Thoracic aorta (tissue), 2 donors: Measurements from ENCODE around the gene NKX3-2. TPM values are rescaled to one million over a fixed set of nuclear protein-coding genes. Genes with fewer than 3 reads are reported as not detected.

Experiments
- ATAC-seq: fragments of 150-250 bp; one replicate; pipeline ENCODE4 v1.8.0; 2017; ENCODE audit warnings: low read depth; ENCODE audit not compliant: insufficient number of reproducible peaks, low FRiP score
- DNase-seq: peaks from one replicate; pipeline ENCODE4 v3.0.0-alpha.2; 2020; ENCODE audit warnings: low spot score
- H3K27ac ChIP-seq, 2 donors: fragments of 200-600 bp; sonication (generic); 1 replicate in 1 of 2; 2 replicates in 1 of 2; pipeline ENCODE4 v1.5.1; 2016; ENCODE audit warnings: mild to moderate bottlenecking in 2 of 2, moderate library complexity in 2 of 2
- H3K27me3 ChIP-seq: fragments of 200-600 bp; sonication (generic); replicated peaks from 2 replicates; pipeline ENCODE4 v1.6.0; 2016; ENCODE audit warnings: mild to moderate bottlenecking; ENCODE audit not compliant: insufficient read depth
- H3K36me3 ChIP-seq: fragments of 200-600 bp; sonication (generic); one replicate; pipeline ENCODE4 v1.5.1; 2016
- H3K4me1 ChIP-seq, 2 donors: fragments of 200-600 bp; sonication (generic); 1 replicate in 1 of 2; 2 replicates in 1 of 2; pipeline versions ENCODE4 v1.5.1 to v1.6.0; 2016; ENCODE audit warnings: low read depth in 2 of 2, mild to moderate bottlenecking in 1 of 2; ENCODE audit not compliant: control insufficient read depth in 1 of 2
- H3K4me3 ChIP-seq: fragments of 200-600 bp; sonication (generic); 2 replicates; pipeline ENCODE4 v1.5.1; 2016; ENCODE audit warnings: mild to moderate bottlenecking
- H3K9me3 ChIP-seq: fragments of 200-600 bp; sonication (generic); 2 replicates; pipeline ENCODE4 v1.5.1; 2016
- total RNA-seq, 2 donors: library from RNA; depleted of rRNA; stranded (reverse); fragments of >200 nt; gene quantifications; one replicate each; pipeline versions ENCODE4 v1.1.0 to v1.2.3, GENCODE V29; 2016
- TF ChIP-seq, protein P1 (sequence below): fragments of 200-600 bp; sonication (generic); IDR thresholded peaks from one replicate; pipeline ENCODE4 v1.5.1; 2019; ENCODE audit warnings: antibody characterized with exemption

Gene NKX3-2
- total RNA-seq, 2 donors from 2014 or later: 0.28 TPM; not detected in 1

DNA sequence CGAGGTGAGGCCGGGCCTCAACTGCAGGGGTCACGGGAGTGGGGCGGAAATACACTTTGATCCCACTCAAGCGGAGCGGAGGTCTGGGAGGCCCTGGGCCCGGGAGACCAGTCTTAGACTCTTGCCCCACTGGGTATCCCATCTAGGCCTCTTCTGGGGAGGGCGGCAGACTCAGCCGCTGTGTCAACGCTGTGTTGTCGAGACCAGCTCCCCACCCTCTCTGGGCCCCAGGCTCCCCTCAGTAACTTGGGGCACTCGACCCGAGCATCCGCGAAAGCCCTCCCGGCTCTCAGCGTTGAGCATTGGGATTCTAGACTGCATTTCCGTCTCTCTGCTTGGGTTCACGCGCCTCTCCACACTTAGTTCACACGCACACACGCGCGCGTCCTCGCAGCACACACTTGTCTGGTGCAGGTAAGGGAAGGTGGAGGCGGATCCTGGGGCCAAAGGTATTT is 1.7 kb downstream of the NKX3-2 start:
- Histone ChIP-seq H3K27ac (no peak overlapping the region), H3K9me3 (no peaks in the 10 kb centered on the region), H3K36me3 (no peaks in the 10 kb centered on the region), H3K4me3 (peak overlapping the region; percentile 50), H3K27me3 (peaks cover 56% of the 10 kb centered on the region), H3K4me1 (peaks cover 33 to 45% of the 10 kb centered on the region in 2 donors)
- ATAC-seq (no peak), DNase-seq (no peak)
- TF ChIP-seq, protein P1, sequence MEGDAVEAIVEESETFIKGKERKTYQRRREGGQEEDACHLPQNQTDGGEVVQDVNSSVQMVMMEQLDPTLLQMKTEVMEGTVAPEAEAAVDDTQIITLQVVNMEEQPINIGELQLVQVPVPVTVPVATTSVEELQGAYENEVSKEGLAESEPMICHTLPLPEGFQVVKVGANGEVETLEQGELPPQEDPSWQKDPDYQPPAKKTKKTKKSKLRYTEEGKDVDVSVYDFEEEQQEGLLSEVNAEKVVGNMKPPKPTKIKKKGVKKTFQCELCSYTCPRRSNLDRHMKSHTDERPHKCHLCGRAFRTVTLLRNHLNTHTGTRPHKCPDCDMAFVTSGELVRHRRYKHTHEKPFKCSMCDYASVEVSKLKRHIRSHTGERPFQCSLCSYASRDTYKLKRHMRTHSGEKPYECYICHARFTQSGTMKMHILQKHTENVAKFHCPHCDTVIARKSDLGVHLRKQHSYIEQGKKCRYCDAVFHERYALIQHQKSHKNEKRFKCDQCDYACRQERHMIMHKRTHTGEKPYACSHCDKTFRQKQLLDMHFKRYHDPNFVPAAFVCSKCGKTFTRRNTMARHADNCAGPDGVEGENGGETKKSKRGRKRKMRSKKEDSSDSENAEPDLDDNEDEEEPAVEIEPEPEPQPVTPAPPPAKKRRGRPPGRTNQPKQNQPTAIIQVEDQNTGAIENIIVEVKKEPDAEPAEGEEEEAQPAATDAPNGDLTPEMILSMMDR: no peak

DNA sequence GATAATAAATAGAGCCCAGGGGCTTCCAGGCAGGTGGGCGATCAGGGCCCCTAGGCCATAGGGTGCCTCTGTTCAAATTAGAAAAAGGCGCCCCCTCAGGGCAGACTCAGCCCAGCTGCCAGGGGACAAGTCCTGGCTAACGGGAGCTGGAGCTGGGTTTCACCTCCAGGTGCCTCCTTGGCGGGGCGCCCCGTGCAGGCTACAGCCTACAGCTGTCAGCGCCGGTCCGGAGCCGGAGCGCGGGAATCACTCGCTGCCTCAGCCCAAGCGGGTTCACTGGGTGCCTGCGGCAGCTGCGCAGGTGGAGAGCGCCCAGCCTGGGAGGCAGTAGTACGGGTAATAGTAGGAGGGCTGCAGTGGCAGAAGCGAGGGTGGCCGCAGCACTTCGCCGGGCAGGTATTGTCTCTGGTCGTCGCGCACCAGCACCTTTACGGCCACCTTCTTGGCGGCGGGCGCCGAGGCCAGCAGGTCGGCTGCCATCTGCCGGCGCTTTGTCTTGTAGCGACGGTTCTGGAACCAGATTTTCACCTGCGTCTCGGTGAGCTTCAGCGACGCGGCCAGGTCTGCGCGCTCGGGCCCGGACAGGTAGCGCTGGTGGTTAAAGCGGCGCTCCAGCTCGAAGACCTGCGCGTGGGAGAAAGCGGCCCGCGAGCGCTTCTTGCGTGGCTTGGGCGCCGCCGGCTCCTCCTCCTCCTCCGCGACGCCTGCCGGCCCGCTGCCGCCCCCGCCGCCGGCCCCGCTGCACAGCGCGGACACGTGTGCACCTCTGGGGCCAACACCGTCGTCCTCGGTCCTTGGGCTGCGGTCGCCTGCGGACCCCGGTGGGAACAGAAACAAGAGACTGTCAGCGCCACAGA is 2.4 kb downstream of the NKX3-2 start:
- peaks cover 27 to 38% of the 10 kb centered on the region in 2 donors for H3K4me1 ChIP-seq
- no peak overlapping the region for H3K27ac ChIP-seq
- peak overlapping the region; percentile 50 for H3K4me3 ChIP-seq
- ATAC-seq (no peak), DNase-seq (no peak)
- H3K9me3 ChIP-seq: no peaks in the 10 kb centered on the region
- H3K27me3 ChIP-seq: peaks cover 62% of the 10 kb centered on the region
- TF ChIP-seq, protein P1: no peak
- no peaks in the 10 kb centered on the region for H3K36me3 ChIP-seq

DNA sequence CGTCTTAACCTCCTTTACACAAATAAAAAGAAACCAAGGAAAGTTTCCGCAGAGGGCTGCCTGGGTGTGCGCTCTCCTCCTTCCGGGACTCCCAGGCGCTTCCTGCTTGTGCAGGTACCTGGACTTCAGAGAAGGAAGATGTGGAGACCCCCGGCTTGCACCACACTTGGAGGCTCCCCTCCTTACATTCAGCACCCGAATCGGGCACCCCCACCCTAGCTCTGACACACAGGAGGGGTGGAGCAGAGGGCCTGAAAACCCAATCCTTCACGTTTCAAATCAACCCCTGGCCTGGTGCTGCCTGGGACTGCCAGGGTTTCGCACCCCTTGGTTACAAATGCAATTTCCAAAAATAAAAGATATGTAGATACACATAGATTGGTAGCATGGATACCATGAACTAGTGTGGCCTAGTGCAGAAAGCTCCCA is 3.1 kb downstream of the NKX3-2 start:
- ATAC-seq (no peak), DNase-seq (no peak)
- no peaks in the 10 kb centered on the region for H3K9me3 ChIP-seq
- TF ChIP-seq, protein P1: no peak
- peaks cover 62% of the 10 kb centered on the region for H3K27me3 ChIP-seq
- no peak overlapping the region for H3K4me3 ChIP-seq
- no peaks in the 10 kb centered on the region for H3K36me3 ChIP-seq
- H3K27ac ChIP-seq: no peak overlapping the region
- peaks cover 27 to 33% of the 10 kb centered on the region in 2 donors for H3K4me1 ChIP-seq

GRCh38 chr4:13540446-13541175 is 3.7 kb downstream of the NKX3-2 start:
- H3K4me3 ChIP-seq: no peak overlapping the region

More at GRCh38 chr4:13540446-13541175, 3.7 kb downstream of the NKX3-2 start:
- no peak for DNase-seq
- TF ChIP-seq, protein P1: no peak
- peaks cover 58% of the 10 kb centered on the region for H3K27me3 ChIP-seq
- ATAC-seq: no peak
- no peaks in the 10 kb centered on the region for H3K36me3 ChIP-seq
- no peaks in the 10 kb centered on the region for H3K9me3 ChIP-seq
- H3K27ac ChIP-seq: no peak overlapping the region
- H3K4me1 ChIP-seq: peaks cover 27 to 33% of the 10 kb centered on the region in 2 donors
